Sciatic nerve (tissue), 2 donors: ENCODE results near the gene LSR. TPM values are rescaled to one million over a fixed set of nuclear protein-coding genes. Genes with fewer than 3 reads are reported as not detected.

Experiments used
- ATAC-seq: fragments of 200-7000 bp; cut with Tn5 transposase; one replicate; pipeline ENCODE4 v1.9.1; 2020; ENCODE audit warnings: mild to moderate bottlenecking, moderate library complexity
- DNase-seq: peaks from one replicate; pipeline ENCODE4 v3.0.0-alpha.2; 2020; ENCODE audit warnings: low spot score
- intact Hi-C: fragments of 100-400 bp; cut with DNase I; formaldehyde crosslinking; loops from one replicate; pipeline ENCODE4 v1.14.2; 2022
- total RNA-seq: library from RNA; stranded (reverse); fragmentation: NEBNext Ultra II Directional; extraction: Animal tissue kit (Norgen Biotek cat#: 25700); gene quantifications from one replicate; pipeline ENCODE4 v1.2.1, GENCODE V29; 2021
- donor health status: DM: no; HTN: no; CAD: no.
- donor health status: DM: no; HTN: no; CAD: no.

The LSR gene
- total RNA-seq, 1 donor from 2014 or later: 9.3 TPM

GRCh38 chr19:35309481-35310279 lies 60.9 kb downstream of the LSR start:
- DNase-seq (no peak), ATAC-seq (peak; percentile 30)
- intact Hi-C loops: no loop called here

- DNase-seq (no peak), ATAC-seq (no peak)
- intact Hi-C loops: no loop called here
Measured at GRCh38 chr19:35310331-35310730, 61.5 kb downstream of the LSR start.

DNA sequence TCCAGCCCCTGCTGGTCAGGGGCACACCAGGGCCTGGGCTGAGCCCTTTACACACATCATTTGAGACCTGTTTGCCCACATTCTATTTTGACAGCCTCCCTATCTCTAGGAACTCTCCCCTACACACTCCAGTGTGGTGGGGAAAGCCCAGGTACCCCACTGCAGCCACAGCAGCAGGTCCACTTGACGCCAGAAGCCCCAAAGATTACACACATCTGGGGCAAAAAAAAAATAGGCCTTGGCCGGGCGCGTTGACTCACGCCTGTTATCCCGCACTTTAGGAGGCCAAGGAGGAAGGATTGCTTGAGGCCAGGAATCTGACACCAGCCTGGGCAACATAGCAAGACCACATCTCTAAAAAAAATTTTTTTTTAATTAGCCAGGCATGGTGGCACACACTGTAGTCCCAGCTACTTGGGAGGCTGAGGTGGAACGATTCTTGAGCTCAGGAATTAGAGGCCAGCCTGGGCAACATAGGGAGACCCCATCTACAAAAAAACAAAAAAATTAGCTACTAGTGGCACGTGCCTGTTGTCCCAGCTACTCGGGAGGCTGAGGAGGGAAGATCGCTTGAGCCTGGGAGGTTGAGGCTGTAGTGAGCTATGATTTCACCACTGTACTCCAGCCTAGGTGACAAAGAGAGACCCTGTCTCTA lies 62.1 kb downstream of the LSR start:
- DNase-seq (no peak), ATAC-seq (no peak)
- intact Hi-C loops: no loop called here

- ATAC-seq: no peak
- intact Hi-C loops: no loop called here
- DNase-seq: no peak
Measured at GRCh38 chr19:35311901-35312665, 63.3 kb downstream of the LSR start.

DNA sequence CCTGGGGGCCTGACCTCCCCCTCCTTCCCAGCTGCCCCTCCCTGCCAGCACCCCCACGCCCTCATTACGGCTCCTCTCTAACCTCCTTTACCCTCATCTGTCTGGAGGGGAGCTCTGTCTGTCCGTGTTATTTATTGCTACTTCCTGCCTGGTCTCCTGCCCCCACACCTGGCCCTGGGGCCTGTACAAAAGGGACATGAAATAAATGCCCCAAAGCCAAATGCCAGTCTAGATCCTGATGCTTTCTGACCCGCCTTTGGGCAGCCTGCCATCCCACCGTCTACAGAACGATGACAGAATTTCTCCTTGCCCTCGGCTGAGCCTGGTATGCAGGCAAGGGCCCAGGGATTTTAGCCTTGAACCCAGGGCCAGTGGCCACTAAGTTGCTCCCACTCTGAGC lies 64.8 kb downstream of the LSR start:
- intact Hi-C loops: no loop called here
- ATAC-seq (no peak), DNase-seq (no peak)

DNA sequence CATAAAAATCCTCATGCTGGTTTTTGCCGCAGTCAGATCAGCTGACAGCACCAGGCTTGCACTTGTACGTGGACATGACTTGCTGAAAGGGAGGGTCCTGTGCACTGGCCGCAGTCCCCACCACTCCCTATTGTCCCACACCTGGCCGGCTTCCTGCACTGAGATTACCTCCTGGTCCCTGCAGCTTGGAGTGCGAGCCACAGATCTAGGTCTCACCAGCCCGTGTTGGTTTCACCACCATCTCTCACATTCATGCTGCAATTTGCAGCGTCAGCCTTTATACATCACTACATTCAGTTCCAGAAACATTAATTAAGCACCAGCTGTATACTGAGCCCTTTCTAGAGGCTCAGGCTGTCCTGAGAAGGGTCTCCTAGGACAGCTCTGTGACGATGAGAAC lies 65.2 kb downstream of the LSR start:
- DNase-seq (no peak), ATAC-seq (no peak)
- intact Hi-C loops: no loop called here

GRCh38 chr19:35314858-35315470 lies 66.2 kb downstream of the LSR start:
- DNase-seq (no peak), ATAC-seq (no peak)
- intact Hi-C loops: no loop called here

- ATAC-seq: no peak
- DNase-seq: no peak
- intact Hi-C loops: no loop called here
Measured at GRCh38 chr19:35315883-35316282, 67.1 kb downstream of the LSR start.

DNA sequence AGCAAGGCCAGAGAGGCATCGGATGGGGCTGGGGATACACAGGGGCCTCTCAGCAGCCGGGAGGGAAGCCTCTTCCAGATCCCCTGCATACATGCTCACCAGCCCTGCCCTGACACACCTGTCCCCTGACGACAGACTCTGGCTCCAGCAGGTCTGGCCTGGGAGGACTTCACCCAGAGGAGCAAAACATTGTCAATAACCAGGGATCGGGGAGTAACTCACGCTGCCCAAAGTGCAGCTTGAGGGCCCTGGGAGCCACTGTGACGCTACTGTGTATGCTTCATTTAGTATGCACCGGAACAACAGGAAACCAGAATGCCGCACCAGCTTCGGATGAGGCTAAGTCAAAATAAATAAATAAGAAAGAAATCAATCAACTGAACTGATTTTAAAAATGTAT lies 67.8 kb downstream of the LSR start:
- intact Hi-C loops: no loop called here
- DNase-seq (no peak), ATAC-seq (no peak)

Other genes with a start within 250 kb of the LSR start
- 81.2 TPM for gene GRAMD1A, start 248.7 kb upstream of the LSR start, total RNA-seq
- gene SCN1B, start 218.5 kb upstream of the LSR start, total RNA-seq: 13.8 TPM
- gene HPN, start 207.3 kb upstream of the LSR start, total RNA-seq: 1.1 TPM
- gene FXYD3, start 133.2 kb upstream of the LSR start, total RNA-seq: 24.1 TPM
- gene LGI4, start 113.9 kb upstream of the LSR start, total RNA-seq: 244 TPM
- 460 TPM for gene FXYD1, start 110.2 kb upstream of the LSR start, total RNA-seq
- 5.5 TPM for gene FXYD7, start 105.7 kb upstream of the LSR start, total RNA-seq
- gene FXYD5, start 94.3 kb upstream of the LSR start, total RNA-seq: 92.9 TPM
- gene FAM187B, start 20.3 kb upstream of the LSR start, total RNA-seq: 0.31 TPM
- 137 TPM for gene USF2, start 20.0 kb downstream of the LSR start, total RNA-seq
- 8.9 TPM for gene HAMP, start 33.5 kb downstream of the LSR start, total RNA-seq
- gene MAG, start 43.2 kb downstream of the LSR start, total RNA-seq: 82.2 TPM
- 23.8 TPM for gene CD22, start 80.2 kb downstream of the LSR start, total RNA-seq
- gene FFAR1, start 98.9 kb downstream of the LSR start, total RNA-seq: not detected
- gene FFAR3, start 109.5 kb downstream of the LSR start, total RNA-seq: 0.76 TPM
- gene GPR42, start 122.1 kb downstream of the LSR start, total RNA-seq: 0.58 TPM
- 4.5 TPM for gene FFAR2, start 199.3 kb downstream of the LSR start, total RNA-seq
- gene KRTDAP, start 241.5 kb downstream of the LSR start, total RNA-seq: not detected